Mucosa of stomach (tissue), 1 donor: ENCODE data around the gene CSH1.
"Not testable (repeated sequence)": the region's sequence is repeated elsewhere in the genome, so short reads cannot be mapped to it uniquely, and the experiment has no call there.

Source experiments
- H3K27me3 ChIP-seq: one replicate; pipeline ENCODE4 v1.7.0; 2013; ENCODE audit warnings: mild to moderate bottlenecking, low read length; ENCODE audit not compliant: control insufficient read depth, insufficient read depth
- H3K36me3 ChIP-seq: one replicate; pipeline ENCODE4 v1.7.0; 2013; ENCODE audit warnings: low read length; ENCODE audit not compliant: control insufficient read depth, insufficient read depth
- H3K4me1 ChIP-seq: one replicate; pipeline ENCODE4 v1.7.0; 2013; ENCODE audit warnings: mild to moderate bottlenecking, low read length; ENCODE audit not compliant: control insufficient read depth, insufficient read depth
- H3K4me3 ChIP-seq: one replicate; pipeline ENCODE4 v1.7.0; 2013; ENCODE audit warnings: low read length
- H3K9ac ChIP-seq: one replicate; pipeline ENCODE4 v1.7.0; 2013; ENCODE audit warnings: mild to moderate bottlenecking, low read length, moderate library complexity
- H3K9me3 ChIP-seq: one replicate; pipeline ENCODE4 v1.7.0; 2013; ENCODE audit warnings: mild to moderate bottlenecking, low read length, moderate library complexity; ENCODE audit not compliant: control insufficient read depth
- donor health status: Pancreatic carcinoma.

Gene CSH1

DNA sequence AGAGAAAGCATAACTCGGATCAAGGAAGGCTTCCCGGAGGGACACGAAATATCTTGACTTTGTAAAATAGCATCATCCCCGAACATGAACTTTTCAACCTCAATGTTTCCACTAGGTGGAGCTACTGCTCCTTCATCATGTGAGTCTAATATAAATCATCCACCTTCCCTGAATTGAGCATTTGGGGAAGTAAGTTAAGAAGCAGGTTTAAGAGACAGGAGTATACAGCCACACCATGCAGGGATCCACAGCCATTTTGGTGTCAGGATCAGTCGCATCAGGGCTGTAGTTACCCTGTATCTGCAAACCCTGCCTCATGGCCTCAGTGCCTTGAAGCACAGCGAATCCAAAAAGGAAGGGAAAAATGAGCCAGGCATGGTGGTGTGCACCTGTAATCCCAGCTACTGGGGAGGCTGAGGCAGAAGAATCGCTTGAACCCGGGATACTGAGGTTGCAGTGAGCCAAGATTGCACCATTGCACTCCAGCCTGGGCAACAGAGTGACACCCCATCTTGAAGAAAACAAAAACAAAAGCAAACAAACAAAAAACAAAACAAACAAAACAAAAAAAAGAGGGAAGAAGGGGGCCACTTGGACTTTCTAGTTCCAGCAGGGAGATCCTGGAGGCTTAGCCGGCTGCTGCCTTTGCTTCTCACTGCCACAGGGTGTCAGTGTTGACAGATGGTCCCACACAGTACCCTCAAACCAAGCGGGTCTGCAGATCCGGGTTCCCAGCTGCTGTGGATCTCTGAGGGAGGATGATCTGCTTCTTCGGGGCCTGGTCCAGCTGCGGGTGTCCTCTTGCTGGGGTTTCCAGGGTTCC lies 7.1 kb downstream of the CSH1 start:
- H3K4me3 ChIP-seq, H3K36me3 ChIP-seq: not testable (repeated sequence)

GRCh38 chr17:63885119-63885518 lies 11.3 kb downstream of the CSH1 start:
- not testable (repeated sequence) for H3K9me3 ChIP-seq, H3K4me3 ChIP-seq, H3K36me3 ChIP-seq, H3K9ac ChIP-seq, H3K4me1 ChIP-seq, H3K27me3 ChIP-seq

More for the DNA sequence above, 7.1 kb downstream of the CSH1 start:
- not testable (repeated sequence) for H3K9ac ChIP-seq, H3K9me3 ChIP-seq, H3K27me3 ChIP-seq, H3K4me1 ChIP-seq

DNA sequence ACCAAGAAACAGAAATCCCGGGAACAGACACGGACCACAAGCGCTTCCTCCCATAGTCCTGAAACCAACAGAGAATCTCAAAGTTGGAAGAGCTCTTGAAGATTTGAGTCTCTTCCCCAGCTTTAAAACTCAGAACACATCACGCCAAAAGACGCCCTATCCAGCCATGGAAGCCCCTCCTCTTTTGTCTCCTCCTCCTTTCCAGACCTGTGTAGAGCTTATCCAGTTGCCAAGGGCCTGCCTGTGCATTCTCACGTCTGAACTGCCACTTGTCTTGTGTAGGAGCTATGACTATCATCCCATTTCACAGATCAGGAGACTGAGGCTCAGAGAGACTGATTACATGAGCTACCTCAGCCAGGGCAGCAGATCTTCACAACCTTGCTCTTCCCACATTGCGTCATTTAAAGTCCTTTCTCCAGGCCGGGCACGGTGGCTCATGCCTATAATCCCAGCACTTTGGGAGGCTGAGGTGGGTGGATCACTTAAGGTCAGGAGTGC lies 13.7 kb downstream of the CSH1 start:
- not testable (repeated sequence) for H3K27me3 ChIP-seq, H3K9me3 ChIP-seq, H3K4me1 ChIP-seq, H3K4me3 ChIP-seq, H3K36me3 ChIP-seq, H3K9ac ChIP-seq

DNA sequence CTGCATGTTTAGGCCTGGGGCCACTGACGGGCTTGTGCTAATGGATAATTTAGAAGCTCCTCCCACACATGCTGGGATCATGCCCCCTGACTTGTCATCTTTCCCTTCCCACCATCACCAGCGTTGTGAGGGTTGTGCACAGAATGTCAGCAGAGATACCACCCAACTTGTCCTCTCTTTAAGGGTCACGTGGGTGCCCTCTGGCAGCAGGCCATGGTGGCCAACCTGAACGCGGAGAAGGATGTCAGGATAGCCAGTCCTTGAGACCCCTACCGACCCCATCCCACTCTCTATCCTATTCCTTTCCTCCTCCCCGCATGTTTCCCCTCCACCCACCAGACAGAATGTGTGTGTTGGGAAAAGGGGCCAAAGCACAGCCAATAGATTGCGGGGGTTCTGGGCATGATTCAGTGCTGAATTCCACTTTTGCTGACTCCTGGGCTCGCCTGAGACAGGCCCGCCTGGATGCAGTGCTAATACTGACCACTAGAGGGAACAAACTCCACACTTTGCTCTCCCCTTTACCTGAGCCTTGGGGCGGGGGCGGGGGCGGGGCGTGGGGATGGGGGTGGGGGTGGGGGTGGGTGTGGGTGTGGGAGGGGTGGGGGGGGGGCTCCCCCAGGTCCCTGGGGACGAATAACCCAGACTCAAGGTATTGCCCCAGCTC lies 14.3 kb downstream of the CSH1 start, which contains the start of gene GH2:
Gene GH2 (minus strand): TSS at position 10 of the 667 bp plus-strand sequence. CDS start 143 bp downstream, outside the sequence.
- H3K9ac ChIP-seq, result no peak within 1 kb of the TSS
- H3K4me3 ChIP-seq, result no peak within 1 kb of the TSS
- no peaks in the 10 kb centered on the region for H3K36me3 ChIP-seq
- H3K9me3 ChIP-seq, result no peaks in the 10 kb centered on the region
- H3K4me1 ChIP-seq, result no peaks in the 10 kb centered on the region
- no peaks in the 10 kb centered on the region for H3K27me3 ChIP-seq

DNA sequence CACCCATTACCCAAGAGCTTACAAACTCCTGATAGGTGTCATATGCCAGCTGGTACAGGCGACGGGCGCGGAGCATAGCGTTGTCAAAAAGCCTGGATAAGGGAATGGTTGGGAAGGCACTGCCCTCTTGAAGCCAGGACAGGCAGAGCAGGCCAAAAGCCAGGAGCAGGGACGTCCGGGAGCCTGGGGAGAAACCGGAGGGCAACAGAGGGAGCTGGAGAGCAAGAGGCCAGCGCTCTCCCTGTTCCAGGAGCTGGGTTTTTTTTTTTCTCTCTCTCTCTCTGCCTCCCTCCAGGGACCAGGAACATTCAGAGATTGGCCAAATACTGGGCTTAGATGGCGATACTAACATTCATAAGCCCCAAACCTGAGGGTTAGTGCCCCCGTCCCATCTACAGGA lies 15.0 kb downstream of the CSH1 start:
- not testable (repeated sequence) for H3K4me1 ChIP-seq, H3K9ac ChIP-seq, H3K36me3 ChIP-seq, H3K9me3 ChIP-seq, H3K4me3 ChIP-seq, H3K27me3 ChIP-seq

GRCh38 chr17:63880706-63881105 lies 15.7 kb downstream of the CSH1 start:
- H3K4me3 ChIP-seq, result no peak overlapping the region
- no peak overlapping the region for H3K9ac ChIP-seq
- no peaks in the 10 kb centered on the region for H3K9me3 ChIP-seq
- H3K36me3 ChIP-seq, result no peaks in the 10 kb centered on the region
- H3K4me1 ChIP-seq, result no peaks in the 10 kb centered on the region
- peaks cover 2% of the 10 kb centered on the region for H3K27me3 ChIP-seq

DNA sequence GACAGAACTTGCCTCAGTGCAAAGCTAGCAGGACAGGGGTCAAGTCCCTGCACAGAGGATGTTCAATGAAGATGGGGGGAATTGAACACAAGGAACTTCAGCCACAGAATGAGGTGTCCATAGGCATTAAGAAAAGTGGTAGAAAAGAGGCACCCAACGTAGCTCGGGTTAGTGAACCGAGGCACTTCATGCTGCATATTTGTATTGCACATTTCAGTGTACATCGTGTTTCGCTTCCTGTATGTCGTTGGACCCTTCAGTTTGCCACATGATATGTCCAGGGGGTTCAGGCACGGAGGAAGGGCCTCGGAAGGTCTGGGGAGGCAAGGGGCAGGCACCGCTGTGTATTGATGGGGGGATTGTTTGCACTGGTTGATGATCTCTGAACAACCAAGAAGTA lies 18.0 kb downstream of the CSH1 start:
- not testable (repeated sequence) for H3K9ac ChIP-seq, H3K36me3 ChIP-seq, H3K27me3 ChIP-seq, H3K4me3 ChIP-seq, H3K4me1 ChIP-seq, H3K9me3 ChIP-seq

GRCh38 chr17:63874693-63875092 lies 21.7 kb downstream of the CSH1 start:
- H3K4me1 ChIP-seq, H3K9me3 ChIP-seq, H3K36me3 ChIP-seq, H3K9ac ChIP-seq, H3K4me3 ChIP-seq, H3K27me3 ChIP-seq: not testable (repeated sequence)

DNA sequence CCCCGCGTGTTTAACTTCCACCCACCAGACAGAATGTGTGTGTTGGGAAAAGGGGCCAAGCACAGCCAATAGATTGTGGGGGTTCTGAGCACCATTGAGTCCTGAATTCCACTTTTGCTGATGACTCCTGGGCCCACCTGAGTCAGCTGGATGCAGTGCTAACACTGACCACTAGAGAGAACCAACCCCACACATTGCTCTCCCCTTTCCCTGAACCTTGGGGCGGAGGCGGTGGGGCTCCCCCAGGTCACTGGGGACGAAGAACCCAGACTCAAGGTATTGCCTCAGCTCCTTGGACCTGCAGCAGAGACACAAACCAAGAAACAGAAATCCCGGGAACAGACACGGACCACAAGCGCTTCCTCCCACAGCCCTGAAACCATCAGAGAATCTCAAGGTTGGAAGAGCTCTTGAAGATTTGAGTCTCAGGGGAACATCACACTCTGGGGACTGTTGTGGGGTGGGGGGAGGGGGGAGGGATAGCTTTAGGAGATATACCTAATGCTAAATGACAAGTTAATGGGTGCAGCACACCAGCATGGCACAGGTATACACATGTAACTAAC lies 22.2 kb downstream of the CSH1 start:
- not testable (repeated sequence) for H3K4me3 ChIP-seq, H3K4me1 ChIP-seq, H3K27me3 ChIP-seq, H3K9me3 ChIP-seq, H3K36me3 ChIP-seq, H3K9ac ChIP-seq

GRCh38 chr17:63873577-63873976 lies 22.8 kb downstream of the CSH1 start, which contains the start of gene CSH2:
Gene CSH2, minus strand, starts transcription at chr17:63873677. Its CDS starts 63 bp downstream, at chr17:63873614.
- not testable (repeated sequence) for H3K36me3 ChIP-seq, H3K9ac ChIP-seq, H3K4me1 ChIP-seq, H3K9me3 ChIP-seq, H3K4me3 ChIP-seq, H3K27me3 ChIP-seq

GRCh38 chr17:63871646-63872365 lies 24.6 kb downstream of the CSH1 start:
- H3K36me3 ChIP-seq, H3K9me3 ChIP-seq, H3K27me3 ChIP-seq, H3K4me1 ChIP-seq, H3K9ac ChIP-seq, H3K4me3 ChIP-seq: not testable (repeated sequence)

DNA sequence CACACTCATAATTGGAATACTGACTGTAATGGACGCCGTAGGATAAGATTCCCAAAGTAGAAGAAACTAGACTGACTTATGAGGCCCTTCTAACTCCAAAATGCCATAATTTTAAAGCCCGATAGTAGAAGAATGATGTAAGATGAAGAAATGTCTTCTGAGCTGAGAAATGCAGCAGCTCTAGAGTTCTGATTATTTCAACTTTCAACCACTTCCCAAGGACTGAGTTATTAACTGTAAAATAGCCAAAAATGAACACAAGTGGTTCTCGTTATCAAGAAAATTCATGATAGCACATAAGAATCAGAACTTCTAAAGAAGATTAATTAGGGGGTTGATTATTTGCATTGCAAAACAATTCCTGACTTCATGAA lies 26.1 kb downstream of the CSH1 start:
- not testable (repeated sequence) for H3K36me3 ChIP-seq, H3K9ac ChIP-seq, H3K27me3 ChIP-seq, H3K4me1 ChIP-seq, H3K4me3 ChIP-seq, H3K9me3 ChIP-seq
